ENCODE results near the gene FAM240A. TPM values are rescaled to one million over a fixed set of nuclear protein-coding genes. Genes with fewer than 3 reads are reported as not detected.

FAM240A gene
- total RNA-seq, 4 donors from 2014 or later = 0.64 TPM; not detected in 3

- H3K4me1 ChIP-seq = peaks cover 6% of the 10 kb centered on the region
- WGBS = 85% methylated on average over 6 of the region's 6 CpGs
Measured at GRCh38 chr3:46655271-46655670, 42.9 kb downstream of the FAM240A start.

GRCh38 chr3:46656778-46657556 lies 44.6 kb downstream of the FAM240A start:
- Histone ChIP-seq H3K4me1 (peaks cover 23% of the 10 kb centered on the region), H3K4me3 (no peak overlapping the region), H3K9me3 (no peaks in the 10 kb centered on the region), H3K36me3 (no peaks in the 10 kb centered on the region), H3K27ac (no peak overlapping the region), H3K27me3 (peaks cover 2% of the 10 kb centered on the region)
- WGBS = 84% methylated on average over 9 of the region's 9 CpGs
- no peak for DNase-seq (ENCODE audit: low spot score in 2 of 2)
- TF ChIP-seq, protein P1, sequence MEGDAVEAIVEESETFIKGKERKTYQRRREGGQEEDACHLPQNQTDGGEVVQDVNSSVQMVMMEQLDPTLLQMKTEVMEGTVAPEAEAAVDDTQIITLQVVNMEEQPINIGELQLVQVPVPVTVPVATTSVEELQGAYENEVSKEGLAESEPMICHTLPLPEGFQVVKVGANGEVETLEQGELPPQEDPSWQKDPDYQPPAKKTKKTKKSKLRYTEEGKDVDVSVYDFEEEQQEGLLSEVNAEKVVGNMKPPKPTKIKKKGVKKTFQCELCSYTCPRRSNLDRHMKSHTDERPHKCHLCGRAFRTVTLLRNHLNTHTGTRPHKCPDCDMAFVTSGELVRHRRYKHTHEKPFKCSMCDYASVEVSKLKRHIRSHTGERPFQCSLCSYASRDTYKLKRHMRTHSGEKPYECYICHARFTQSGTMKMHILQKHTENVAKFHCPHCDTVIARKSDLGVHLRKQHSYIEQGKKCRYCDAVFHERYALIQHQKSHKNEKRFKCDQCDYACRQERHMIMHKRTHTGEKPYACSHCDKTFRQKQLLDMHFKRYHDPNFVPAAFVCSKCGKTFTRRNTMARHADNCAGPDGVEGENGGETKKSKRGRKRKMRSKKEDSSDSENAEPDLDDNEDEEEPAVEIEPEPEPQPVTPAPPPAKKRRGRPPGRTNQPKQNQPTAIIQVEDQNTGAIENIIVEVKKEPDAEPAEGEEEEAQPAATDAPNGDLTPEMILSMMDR (IDR thresholded peaks at IDR 0.05) = no peak
- TF ChIP-seq POLR2AphosphoS5 (IDR thresholded peaks at IDR 0.05) (no peak), EP300 (IDR thresholded peaks at IDR 0.05) (no peak), POLR2A (IDR thresholded peaks at IDR 0.05) (no peak)

More at GRCh38 chr3:46655271-46655670, 42.9 kb downstream of the FAM240A start:
- Histone ChIP-seq H3K36me3 (no peaks in the 10 kb centered on the region), H3K4me3 (no peak overlapping the region), H3K9me3 (no peaks in the 10 kb centered on the region), H3K27me3 (peaks cover 2% of the 10 kb centered on the region), H3K27ac (no peak overlapping the region)
- DNase-seq (ENCODE audit: low spot score in 2 of 2) = no peak
- TF ChIP-seq POLR2A (IDR thresholded peaks at IDR 0.05) = no peak
- TF ChIP-seq POLR2AphosphoS5 (IDR thresholded peaks at IDR 0.05) = no peak
- no peak for TF ChIP-seq EP300 (IDR thresholded peaks at IDR 0.05)
- TF ChIP-seq, protein P1 (IDR thresholded peaks at IDR 0.05) = no peak

DNA sequence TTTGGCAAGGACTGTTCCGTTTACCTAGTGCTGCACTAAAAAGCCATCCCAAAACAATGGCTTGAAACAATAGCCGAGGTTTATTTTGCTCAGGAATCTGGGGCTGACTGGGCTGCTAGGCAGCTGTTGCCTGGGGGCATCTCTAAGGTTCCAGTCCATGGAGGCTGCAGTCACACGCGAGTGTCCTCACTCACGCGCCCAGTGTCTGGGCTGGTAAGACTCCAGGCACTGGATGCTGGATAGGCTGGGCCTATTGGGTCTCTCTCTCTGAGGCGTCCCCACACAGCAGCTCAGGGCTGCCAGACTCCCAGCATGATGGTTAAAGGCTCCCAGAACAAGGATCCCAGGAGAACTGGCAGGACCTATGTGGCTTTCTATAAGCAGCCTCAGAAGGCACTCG lies 47.0 kb downstream of the FAM240A start:
- peaks cover 40% of the 10 kb centered on the region for H3K4me1 ChIP-seq
- peaks cover 2% of the 10 kb centered on the region for H3K27me3 ChIP-seq
- no peaks in the 10 kb centered on the region for H3K36me3 ChIP-seq
- TF ChIP-seq POLR2A (IDR thresholded peaks at IDR 0.05) (no peak), EP300 (IDR thresholded peaks at IDR 0.05) (no peak), POLR2AphosphoS5 (IDR thresholded peaks at IDR 0.05) (no peak)
- TF ChIP-seq, protein P1 (IDR thresholded peaks at IDR 0.05) = no peak
- no peak overlapping the region for H3K4me3 ChIP-seq
- 81% methylated on average over 8 of the region's 8 CpGs for WGBS
- H3K27ac ChIP-seq = no peak overlapping the region
- DNase-seq (ENCODE audit: low spot score in 2 of 2) = peak; percentile 40 to 60
- no peaks in the 10 kb centered on the region for H3K9me3 ChIP-seq

GRCh38 chr3:46660003-46660402 lies 47.7 kb downstream of the FAM240A start:
- Histone ChIP-seq H3K4me3 (no peak overlapping the region), H3K27me3 (no peaks in the 10 kb centered on the region), H3K9me3 (no peaks in the 10 kb centered on the region), H3K27ac (no peak overlapping the region), H3K4me1 (peaks cover 40% of the 10 kb centered on the region), H3K36me3 (no peaks in the 10 kb centered on the region)
- no peak for DNase-seq (ENCODE audit: low spot score in 2 of 2)
- TF ChIP-seq, protein P1 (IDR thresholded peaks at IDR 0.05) = no peak
- no peak for TF ChIP-seq EP300 (IDR thresholded peaks at IDR 0.05)
- no peak for TF ChIP-seq POLR2A (IDR thresholded peaks at IDR 0.05)
- TF ChIP-seq POLR2AphosphoS5 (IDR thresholded peaks at IDR 0.05) = no peak
- 84% methylated on average over 5 of the region's 6 CpGs for WGBS
